Activated T-cell treated with anti-CD3 and anti-CD28 coated beads, Interleukin-2, amount 50 U/mL, for 4 hours (primary cell): ENCODE data around the gene SPAG5. TPM values are rescaled to one million over a fixed set of nuclear protein-coding genes. Genes with fewer than 3 reads are reported as not detected.
"Not testable (repeated sequence)": the region's sequence is repeated elsewhere in the genome, so short reads cannot be mapped to it uniquely, and the experiment has no call there.

Experiments
- ATAC-seq, 2 donors: fragments of 200-7000 bp; cut with Tn5 transposase; one replicate each; pipeline ENCODE4 v1.10.0; 2021
- DNase-seq: peaks from one replicate; pipeline ENCODE4 v3.0.0-alpha.2; 2020
- H3K27me3 Mint-ChIP-seq: one replicate; pipeline ENCODE4 v1.8.0; 2021; ENCODE audit warnings: low read depth, mixed read lengths
- H3K36me3 Mint-ChIP-seq: one replicate; pipeline ENCODE4 v1.8.0; 2022; ENCODE audit warnings: mixed read lengths; ENCODE audit not compliant: insufficient read depth
- H3K4me1 Mint-ChIP-seq: one replicate; pipeline ENCODE4 v1.8.0; 2021; ENCODE audit warnings: low read depth, mixed read lengths
- H3K4me3 Mint-ChIP-seq: one replicate; pipeline ENCODE4 v1.8.0; 2021; ENCODE audit warnings: mild to moderate bottlenecking, moderate library complexity, mixed read lengths
- H3K9me3 Mint-ChIP-seq: one replicate; pipeline ENCODE4 v1.8.0; 2021; ENCODE audit warnings: mixed read lengths
- total RNA-seq, 3 donors: library from RNA; stranded (reverse); gene quantifications; one replicate each; pipeline ENCODE4 v1.2.1, GENCODE V29; 2021

The SPAG5 gene
- total RNA-seq, 3 donors from 2014 or later, result 23.8 to 30.4 (median 30.1) TPM

- no peak for ATAC-seq
- H3K4me1 Mint-ChIP-seq, result peaks cover 3% of the 10 kb centered on the region
- peaks cover 63% of the 10 kb centered on the region for H3K36me3 Mint-ChIP-seq
- no peak for DNase-seq
- H3K27me3 Mint-ChIP-seq, result no peaks in the 10 kb centered on the region
- H3K9me3 Mint-ChIP-seq, result no peaks in the 10 kb centered on the region
- no peak overlapping the region for H3K4me3 Mint-ChIP-seq
Observed at GRCh38 chr17:28618464-28618863, 19.6 kb upstream of the SPAG5 start.

- H3K36me3 Mint-ChIP-seq, result peaks cover 51% of the 10 kb centered on the region
- no peak for ATAC-seq
- no peak overlapping the region for H3K4me3 Mint-ChIP-seq
- H3K4me1 Mint-ChIP-seq, result peaks cover 8% of the 10 kb centered on the region
- no peaks in the 10 kb centered on the region for H3K27me3 Mint-ChIP-seq
- DNase-seq, result no peak
- H3K9me3 Mint-ChIP-seq, result no peaks in the 10 kb centered on the region
Observed at GRCh38 chr17:28616281-28616680, 17.5 kb upstream of the SPAG5 start.

- no peak for DNase-seq
- H3K9me3 Mint-ChIP-seq, result no peaks in the 10 kb centered on the region
- peaks cover 8% of the 10 kb centered on the region for H3K4me1 Mint-ChIP-seq
- no peak overlapping the region for H3K4me3 Mint-ChIP-seq
- H3K27me3 Mint-ChIP-seq, result no peaks in the 10 kb centered on the region
- peaks cover 45% of the 10 kb centered on the region for H3K36me3 Mint-ChIP-seq
- ATAC-seq, result no peak
Observed at GRCh38 chr17:28615260-28615940, 16.6 kb upstream of the SPAG5 start.

- ATAC-seq (no peak), DNase-seq (no peak)
- no peaks in the 10 kb centered on the region for H3K27me3 Mint-ChIP-seq
- no peak within 1 kb of the TSS for H3K4me3 Mint-ChIP-seq
- no peaks in the 10 kb centered on the region for H3K9me3 Mint-ChIP-seq
- peaks cover 41% of the 10 kb centered on the region for H3K36me3 Mint-ChIP-seq
- peaks cover 8% of the 10 kb centered on the region for H3K4me1 Mint-ChIP-seq
Observed at GRCh38 chr17:28613931-28614381, 15.1 kb upstream of the SPAG5 start, which contains the start of gene RSKR. Gene RSKR, minus strand, starts transcription at chr17:28614185. Its CDS starts 24 bp downstream, at chr17:28614161.

- peak; percentile 25 for DNase-seq
- Mint-ChIP-seq H3K27me3 (no peaks in the 10 kb centered on the region), H3K4me3 (no peak overlapping the region), H3K4me1 (peaks cover 8% of the 10 kb centered on the region), H3K36me3 (peaks cover 35% of the 10 kb centered on the region), H3K9me3 (no peaks in the 10 kb centered on the region)
- peak; percentile 54 to 71 for ATAC-seq
Observed at GRCh38 chr17:28612936-28613872, 14.4 kb upstream of the SPAG5 start.

GRCh38 chr17:28612531-28612930 lies 13.7 kb upstream of the SPAG5 start:
- Mint-ChIP-seq H3K4me3 (no peak overlapping the region), H3K4me1 (peaks cover 8% of the 10 kb centered on the region), H3K36me3 (peaks cover 34% of the 10 kb centered on the region), H3K9me3 (no peaks in the 10 kb centered on the region), H3K27me3 (no peaks in the 10 kb centered on the region)
- DNase-seq, result no peak
- no peak for ATAC-seq

- no peak overlapping the region for H3K4me3 Mint-ChIP-seq
- DNase-seq (no peak), ATAC-seq (no peak)
- H3K36me3 Mint-ChIP-seq, result peaks cover 24% of the 10 kb centered on the region
- H3K4me1 Mint-ChIP-seq, result peaks cover 8% of the 10 kb centered on the region
- no peaks in the 10 kb centered on the region for H3K27me3 Mint-ChIP-seq
- no peaks in the 10 kb centered on the region for H3K9me3 Mint-ChIP-seq
Observed at GRCh38 chr17:28610376-28610775, 11.6 kb upstream of the SPAG5 start.

GRCh38 chr17:28604031-28604430 lies 5.2 kb upstream of the SPAG5 start:
- not testable (repeated sequence) for H3K36me3 Mint-ChIP-seq, ATAC-seq, H3K27me3 Mint-ChIP-seq, H3K9me3 Mint-ChIP-seq, H3K4me1 Mint-ChIP-seq, DNase-seq, H3K4me3 Mint-ChIP-seq

- DNase-seq (peak; percentile 62), ATAC-seq (peak; percentile 79 to 82)
- Mint-ChIP-seq H3K27me3 (no peaks in the 10 kb centered on the region), H3K36me3 (no peaks in the 10 kb centered on the region), H3K4me3 (peak overlapping the region; percentile 84), H3K9me3 (no peaks in the 10 kb centered on the region), H3K4me1 (peaks cover 21% of the 10 kb centered on the region)
Observed at GRCh38 chr17:28599311-28600184, 723 bp upstream of the SPAG5 start.

GRCh38 chr17:28598389-28598788 lies 436 bp downstream of the SPAG5 start:
- ATAC-seq (no peak), DNase-seq (no peak)
- Mint-ChIP-seq H3K27me3 (no peaks in the 10 kb centered on the region), H3K9me3 (no peaks in the 10 kb centered on the region), H3K36me3 (no peaks in the 10 kb centered on the region), H3K4me3 (peak overlapping the region; percentile 84), H3K4me1 (peaks cover 21% of the 10 kb centered on the region)

- Mint-ChIP-seq H3K36me3 (no peaks in the 10 kb centered on the region), H3K27me3 (no peaks in the 10 kb centered on the region), H3K4me3 (peak overlapping the region; percentile 84), H3K4me1 (peaks cover 21% of the 10 kb centered on the region), H3K9me3 (no peaks in the 10 kb centered on the region)
- no peak for DNase-seq
- no peak for ATAC-seq
Observed at GRCh38 chr17:28597606-28598383, 1.0 kb downstream of the SPAG5 start.

GRCh38 chr17:28592260-28592659 lies 6.6 kb downstream of the SPAG5 start:
- Mint-ChIP-seq H3K36me3 (peaks cover 8% of the 10 kb centered on the region), H3K4me1 (no peaks in the 10 kb centered on the region), H3K9me3 (no peaks in the 10 kb centered on the region), H3K27me3 (no peaks in the 10 kb centered on the region), H3K4me3 (no peak overlapping the region)
- DNase-seq (no peak), ATAC-seq (no peak)

- H3K9me3 Mint-ChIP-seq, result no peaks in the 10 kb centered on the region
- no peak overlapping the region for H3K4me3 Mint-ChIP-seq
- DNase-seq (no peak), ATAC-seq (no peak)
- no peaks in the 10 kb centered on the region for H3K4me1 Mint-ChIP-seq
- H3K27me3 Mint-ChIP-seq, result no peaks in the 10 kb centered on the region
- peaks cover 8% of the 10 kb centered on the region for H3K36me3 Mint-ChIP-seq
Observed at GRCh38 chr17:28585851-28586250, 13.0 kb downstream of the SPAG5 start.
